Activated T-helper 1 cell treated with anti-CD3 and anti-CD28 coated beads, Interleukin-12 subunit alpha, Interleukin-12 subunit beta, Interleukin-2, Interleukin-4 antibody, amounts not matched to agents 30 ng/mL and 10 ng/mL and 1 ng/mL, durations not matched to agents 14 hours and 24 hours and 36 hours (primary cell): ENCODE data around the gene CCDC106. TPM values are rescaled to one million over a fixed set of nuclear protein-coding genes. Genes with fewer than 3 reads are reported as not detected.

ENCODE experiments used
- DNase-seq: peaks from one replicate; pipeline ENCODE4 v3.0.0; 2021; ENCODE audit warnings: low spot score
- H3K27ac Mint-ChIP-seq: one replicate; pipeline ENCODE4 v1.8.0; 2021; ENCODE audit warnings: mild to moderate bottlenecking, mixed read lengths
- H3K27me3 Mint-ChIP-seq: one replicate; pipeline ENCODE4 v1.8.0; 2022; ENCODE audit warnings: mild to moderate bottlenecking, moderate library complexity, mixed read lengths; ENCODE audit not compliant: insufficient read depth
- H3K36me3 Mint-ChIP-seq: one replicate; pipeline ENCODE4 v1.8.0; 2021; ENCODE audit warnings: low read depth, mixed read lengths
- H3K4me1 Mint-ChIP-seq: one replicate; pipeline ENCODE4 v1.8.0; 2021; ENCODE audit warnings: low read depth, mixed read lengths
- H3K4me3 Mint-ChIP-seq: one replicate; pipeline ENCODE4 v1.8.0; 2021; ENCODE audit warnings: mild to moderate bottlenecking, moderate library complexity, mixed read lengths
- H3K9me3 Mint-ChIP-seq: one replicate; pipeline ENCODE4 v1.8.0; 2021; ENCODE audit warnings: mixed read lengths
- intact Hi-C: fragments of 100-400 bp; cut with micrococcal nuclease; formaldehyde crosslinking; loops from one replicate; pipeline ENCODE4 v1.15.1; 2024
- total RNA-seq: library from RNA; stranded (reverse); gene quantifications from 2 replicates; pipeline ENCODE4 v1.2.3, GENCODE V29; 2022

The CCDC106 gene
- total RNA-seq, 1 donor from 2014 or later: 7.3 TPM

DNA sequence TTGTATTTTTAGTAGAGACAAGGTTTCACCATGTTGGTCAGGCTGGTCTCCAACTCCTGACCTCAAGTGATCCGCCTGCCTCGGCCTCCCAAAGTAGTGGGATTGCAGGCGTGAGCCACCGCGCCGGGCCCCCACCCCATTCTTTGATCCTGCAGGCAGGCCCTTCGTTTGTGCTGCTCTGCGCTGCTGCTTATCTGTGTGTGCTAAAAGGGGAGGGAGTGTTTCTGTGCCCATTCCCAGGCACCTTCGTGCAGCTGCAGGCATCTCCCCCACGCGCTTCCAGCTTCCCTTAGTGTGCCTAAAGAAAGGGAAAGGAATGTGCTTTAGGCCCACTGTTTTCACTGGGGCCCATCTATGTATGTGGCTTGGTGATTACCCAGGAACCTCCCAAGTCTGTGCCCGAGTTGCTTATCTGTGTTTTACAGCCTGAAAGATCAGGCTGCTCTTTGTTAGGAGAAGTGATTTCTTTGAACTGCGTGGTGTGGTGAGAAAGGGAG lies 54.2 kb downstream of the CCDC106 start:
- no peak overlapping the region for H3K27ac Mint-ChIP-seq
- no peaks in the 10 kb centered on the region for H3K4me1 Mint-ChIP-seq
- no peak overlapping the region for H3K4me3 Mint-ChIP-seq
- DNase-seq: no peak
- no peaks in the 10 kb centered on the region for H3K27me3 Mint-ChIP-seq
- H3K36me3 Mint-ChIP-seq: peaks cover 14% of the 10 kb centered on the region
- H3K9me3 Mint-ChIP-seq: no peaks in the 10 kb centered on the region
- intact Hi-C loops: no loop called here

Other genes starting within 250 kb of the CCDC106 start
- 224 and 225 TPM in 2 replicates for gene UBE2S, start 240.4 kb upstream of the CCDC106 start, total RNA-seq
- gene SHISA7, start 204.9 kb upstream of the CCDC106 start, total RNA-seq: not detected in 2 replicates
- gene ISOC2, start 186.6 kb upstream of the CCDC106 start, total RNA-seq: 31.3 and 34.3 TPM in 2 replicates
- gene C19orf85, start 183.5 kb upstream of the CCDC106 start, total RNA-seq: not detected in 2 replicates
- 7.6 and 10.4 TPM in 2 replicates for gene ZNF628, start 171.6 kb upstream of the CCDC106 start, total RNA-seq
- gene NAT14, start 163.0 kb upstream of the CCDC106 start, total RNA-seq: 23.1 and 26.1 TPM in 2 replicates
- gene SSC5D, start 159.8 kb upstream of the CCDC106 start, total RNA-seq: 0.24 and 0.65 TPM in 2 replicates
- gene SBK2, start 111.1 kb upstream of the CCDC106 start, total RNA-seq: not detected in 2 replicates
- not detected in 2 replicates for gene SBK3, start 102.7 kb upstream of the CCDC106 start, total RNA-seq
- gene ZNF579, start 67.4 kb upstream of the CCDC106 start, total RNA-seq: 10.2 and 11.7 TPM in 2 replicates
- gene FIZ1, start 48.7 kb upstream of the CCDC106 start, total RNA-seq: 24.2 and 24.7 TPM in 2 replicates
- 20.0 and 22.9 TPM in 2 replicates for gene ZNF524, start 47.9 kb upstream of the CCDC106 start, total RNA-seq
- gene ZNF865, start 42.6 kb upstream of the CCDC106 start, total RNA-seq: 12.6 and 13.2 TPM in 2 replicates
- 3.0 and 4.9 TPM in 2 replicates for gene ZNF784, start 23.6 kb upstream of the CCDC106 start, total RNA-seq
- 39.8 and 40.4 TPM in 2 replicates for gene ZNF580, start 7.2 kb upstream of the CCDC106 start, total RNA-seq
- gene ZNF581, start 4.6 kb upstream of the CCDC106 start, total RNA-seq: 35.6 and 36.4 TPM in 2 replicates
- 384 and 394 TPM in 2 replicates for gene U2AF2, start 6.8 kb downstream of the CCDC106 start, total RNA-seq
- 46.0 and 48.3 TPM in 2 replicates for gene EPN1, start 27.0 kb downstream of the CCDC106 start, total RNA-seq
- gene NLRP9, start 90.2 kb downstream of the CCDC106 start, total RNA-seq: not detected in 2 replicates
- gene RFPL4A, start 110.9 kb downstream of the CCDC106 start, total RNA-seq: not detected in 2 replicates
- gene RFPL4AL1, start 120.9 kb downstream of the CCDC106 start, total RNA-seq: not detected in 2 replicates
- not detected in 2 replicates for gene NLRP11, start 183.8 kb downstream of the CCDC106 start, total RNA-seq
- gene NLRP4, start 188.3 kb downstream of the CCDC106 start, total RNA-seq: not detected in 2 replicates